C4-2B (cell line): Measurements from ENCODE around the gene PLEKHG4.

Experiments
- CTCF ChIP-seq: fragments of 450-650 bp; conservative IDR thresholded peaks from 2 replicates; pipeline ENCODE4 v1.5.1; 2017; ENCODE audit warnings: mild to moderate bottlenecking
- ZFX ChIP-seq: fragments of 450-650 bp; IDR thresholded peaks from 2 replicates; pipeline ENCODE4 v1.6.1; 2017

GRCh38 chr16:67234180-67234597, 45.1 kb upstream of the PLEKHG4 start:
- TF ChIP-seq CTCF: no peak
- TF ChIP-seq ZFX: no peak
